Measurements from ENCODE around the gene MROH7. TPM values are rescaled to one million over a fixed set of nuclear protein-coding genes. Genes with fewer than 3 reads are reported as not detected.

MROH7 gene
- not detected in 2 replicates for total RNA-seq (2014; rRNA removed; shearing (Covaris generic))

DNA sequence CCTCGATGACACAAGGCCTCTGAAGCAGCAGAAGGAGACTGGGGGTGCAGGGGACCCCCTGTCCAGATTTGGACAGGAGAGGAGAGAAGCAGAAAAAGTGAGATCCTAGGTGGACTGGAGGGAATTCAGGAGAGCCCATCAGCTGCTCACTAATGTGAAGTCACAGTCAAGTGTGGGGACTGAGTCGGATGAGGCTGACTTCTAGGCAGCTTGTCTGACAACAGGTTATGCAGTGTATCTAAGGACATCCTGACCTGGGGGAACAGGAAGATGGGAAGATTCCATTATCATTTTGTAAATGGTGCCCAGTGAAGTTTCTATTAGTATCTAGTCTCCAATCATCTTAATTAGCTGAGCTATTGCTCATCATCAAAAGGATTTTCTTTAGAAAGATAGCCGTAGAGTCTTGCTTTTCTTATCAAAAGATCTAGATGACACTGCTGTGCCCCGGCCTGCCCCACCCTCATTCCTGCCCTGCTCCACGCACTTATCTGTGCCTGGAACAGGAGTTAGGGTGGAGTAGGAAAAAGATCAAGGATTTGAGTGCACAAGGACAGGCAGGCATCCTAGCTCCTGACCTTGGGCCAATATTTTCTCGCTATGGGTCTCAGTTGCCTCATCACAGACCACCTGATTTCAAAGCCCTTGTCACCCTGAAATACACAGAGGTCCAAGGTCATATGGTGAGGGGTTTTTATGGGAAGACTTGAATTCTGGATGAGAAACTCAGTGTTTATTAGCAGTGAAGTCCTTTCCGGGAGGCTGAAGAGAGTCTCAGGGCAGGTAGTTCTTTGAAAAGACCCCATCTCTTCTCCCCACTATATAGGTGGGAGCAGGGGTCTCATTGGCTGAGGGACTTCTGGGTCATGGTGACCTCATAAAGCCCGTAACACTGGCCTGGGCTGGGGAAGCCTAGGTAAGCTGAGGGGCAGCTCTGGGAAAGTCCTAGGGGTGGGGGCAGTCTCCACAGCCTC lies at the start of gene MROH7:
MROH7 (plus strand) TSS at position 924 of the 974 bp plus-strand sequence. CDS start 11,141 bp downstream, outside the sequence.
- DNase-seq (ENCODE audit: low spot score), result no peak

DNA sequence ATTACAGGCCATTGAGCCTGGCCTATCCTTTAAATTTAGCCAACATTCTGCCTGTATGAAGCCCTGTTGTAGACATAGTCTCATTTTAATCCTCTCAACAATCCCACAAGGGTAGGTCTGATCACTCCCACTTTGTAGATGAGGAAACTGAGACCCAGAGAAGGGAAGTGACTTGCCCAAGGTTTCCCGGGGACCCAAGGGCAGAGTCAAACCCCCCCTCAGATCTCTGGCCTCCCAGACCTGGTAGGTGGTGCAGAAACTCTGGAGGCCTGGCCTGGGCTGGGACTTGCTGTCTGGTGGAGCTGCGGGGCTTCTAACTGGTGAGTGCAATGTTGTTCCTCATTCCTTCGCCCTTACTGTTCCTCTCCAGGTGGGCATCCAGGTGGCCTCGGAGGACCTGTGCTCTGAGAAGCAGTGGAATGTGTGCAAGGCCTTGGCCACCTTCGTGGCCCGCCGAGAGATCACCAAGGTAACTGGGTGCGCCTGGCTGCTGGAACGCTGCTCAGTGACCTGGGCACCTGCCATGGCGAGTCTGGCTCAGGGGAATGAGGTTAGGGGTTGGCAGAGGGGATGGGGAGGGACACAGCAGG lies 47.9 kb upstream of the MROH7 start:
- no peak for DNase-seq (ENCODE audit: low spot score)

DNA sequence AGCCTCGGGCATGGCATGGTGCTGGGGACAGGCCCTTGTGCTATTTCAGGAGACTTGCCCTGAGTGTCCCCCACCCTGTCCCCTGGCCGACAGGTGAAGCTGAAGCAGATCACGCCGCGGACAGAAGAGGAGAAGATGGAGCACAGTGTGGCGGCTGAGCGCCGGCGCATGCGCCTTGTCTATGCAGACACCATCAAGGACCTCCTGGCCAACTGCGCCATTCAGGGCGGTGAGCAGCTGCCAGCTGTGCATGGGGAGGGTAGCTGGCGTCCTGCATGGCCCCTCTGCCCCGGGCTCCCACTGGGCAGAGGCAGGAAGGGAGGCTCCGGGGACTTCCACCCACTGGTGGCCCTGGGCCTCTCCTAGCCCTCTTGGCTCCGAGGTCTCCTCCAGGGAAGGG lies 47.1 kb upstream of the MROH7 start:
- DNase-seq (ENCODE audit: low spot score), result no peak

DNA sequence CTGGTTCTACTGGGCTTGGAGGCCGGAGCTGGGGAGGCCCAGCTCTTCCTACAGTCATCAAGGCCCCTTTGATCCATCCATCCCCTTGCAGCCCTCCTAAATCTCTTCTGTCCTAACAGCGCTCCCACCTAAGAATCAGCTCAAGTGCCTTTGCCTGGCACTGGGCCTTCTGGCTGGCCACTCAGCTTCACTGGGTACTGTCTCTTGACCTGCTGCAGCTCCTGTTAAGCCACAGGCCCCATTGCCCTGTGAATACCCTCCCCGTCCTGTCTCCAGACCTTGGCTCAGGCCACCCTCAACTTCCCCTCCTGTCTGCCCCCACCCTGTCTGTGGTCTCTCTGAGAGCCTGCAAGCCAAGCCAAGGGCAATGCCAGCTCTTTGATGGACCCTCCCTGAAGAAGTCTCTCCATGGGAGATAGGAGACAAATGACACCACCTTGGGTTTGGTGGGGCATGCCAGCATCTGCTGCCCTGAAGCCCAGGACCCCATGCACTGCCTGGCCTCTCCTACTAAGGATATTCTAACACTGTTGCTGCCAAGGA lies 45.6 kb upstream of the MROH7 start:
- no peak for DNase-seq (ENCODE audit: low spot score)

DNA sequence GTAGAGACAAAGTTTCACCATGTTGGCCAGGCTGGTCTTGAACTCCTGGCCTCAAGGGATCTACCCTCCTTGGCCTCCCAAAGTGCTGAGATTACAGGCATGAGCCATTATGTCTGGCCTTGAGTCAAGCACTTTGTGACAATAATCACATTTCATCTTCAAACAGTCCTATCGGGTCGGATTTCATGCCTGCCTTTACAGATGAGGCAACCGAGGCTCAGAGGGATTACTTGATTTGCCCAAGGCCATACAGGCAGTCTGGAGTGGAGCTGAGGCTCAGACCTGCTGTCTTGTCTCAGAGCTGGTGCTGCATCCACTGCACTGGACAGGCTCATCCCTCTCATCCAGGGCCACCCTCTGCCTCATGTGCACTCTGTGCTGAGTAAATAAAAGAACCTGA lies 44.8 kb upstream of the MROH7 start:
- no peak for DNase-seq (ENCODE audit: low spot score)

DNA sequence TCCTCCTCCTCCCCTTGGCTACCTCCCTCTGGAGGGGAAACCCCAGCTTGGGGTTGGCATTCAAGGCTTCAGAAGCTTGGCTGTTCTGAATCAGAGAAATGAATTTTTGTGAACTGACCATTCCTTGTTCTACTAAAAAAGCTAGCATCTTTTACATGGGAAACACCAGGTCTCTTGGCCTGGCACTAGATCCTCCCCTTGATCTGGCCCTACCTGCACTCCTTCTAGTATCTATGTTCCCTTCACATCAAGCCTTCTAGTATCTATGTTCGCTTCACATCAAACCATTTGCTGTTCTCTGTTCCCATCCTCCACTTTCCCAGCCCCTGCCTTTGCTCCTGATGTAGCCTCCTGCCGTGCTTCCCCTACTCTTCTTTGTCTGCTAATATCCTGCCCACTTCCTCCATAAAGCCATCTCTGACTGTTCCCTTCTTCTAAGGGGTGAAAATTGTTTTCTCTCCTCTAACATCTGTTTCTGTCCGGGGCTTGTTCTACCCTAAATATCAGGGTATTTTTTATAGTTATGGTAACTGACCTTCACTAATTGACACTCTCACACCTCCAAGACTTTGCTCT lies 44.0 kb upstream of the MROH7 start:
- no peak for DNase-seq (ENCODE audit: low spot score)

DNA sequence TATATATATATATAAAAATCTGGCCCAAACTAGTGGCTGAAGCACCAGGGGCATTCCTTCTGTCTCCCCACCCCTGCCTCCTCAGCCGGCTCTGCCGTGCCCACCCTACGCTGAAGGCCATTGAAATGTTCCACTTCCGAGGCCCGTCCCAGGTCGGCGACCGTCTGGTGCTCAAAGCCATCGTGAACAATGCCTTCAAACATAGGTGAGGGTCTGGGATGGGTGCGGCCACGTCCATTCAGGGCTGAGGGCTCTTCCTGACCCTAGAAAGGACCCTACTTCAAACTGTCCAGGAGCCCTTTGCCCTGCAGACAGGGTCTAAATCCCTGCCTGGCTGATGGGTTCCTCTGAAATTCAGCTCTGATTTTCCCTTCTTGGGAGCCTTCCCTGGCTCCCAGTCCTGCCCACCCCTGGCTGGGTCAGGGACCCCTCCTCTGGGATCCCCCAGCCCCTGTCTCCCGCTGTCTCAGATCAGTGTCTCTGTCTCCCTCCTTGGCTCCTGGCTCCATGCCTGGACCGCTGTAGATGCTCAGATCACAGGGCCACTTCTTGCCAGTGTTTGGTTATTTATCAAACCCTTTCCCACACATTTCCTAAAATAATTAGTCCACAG lies 42.3 kb upstream of the MROH7 start:
- DNase-seq (ENCODE audit: low spot score), result no peak

DNA sequence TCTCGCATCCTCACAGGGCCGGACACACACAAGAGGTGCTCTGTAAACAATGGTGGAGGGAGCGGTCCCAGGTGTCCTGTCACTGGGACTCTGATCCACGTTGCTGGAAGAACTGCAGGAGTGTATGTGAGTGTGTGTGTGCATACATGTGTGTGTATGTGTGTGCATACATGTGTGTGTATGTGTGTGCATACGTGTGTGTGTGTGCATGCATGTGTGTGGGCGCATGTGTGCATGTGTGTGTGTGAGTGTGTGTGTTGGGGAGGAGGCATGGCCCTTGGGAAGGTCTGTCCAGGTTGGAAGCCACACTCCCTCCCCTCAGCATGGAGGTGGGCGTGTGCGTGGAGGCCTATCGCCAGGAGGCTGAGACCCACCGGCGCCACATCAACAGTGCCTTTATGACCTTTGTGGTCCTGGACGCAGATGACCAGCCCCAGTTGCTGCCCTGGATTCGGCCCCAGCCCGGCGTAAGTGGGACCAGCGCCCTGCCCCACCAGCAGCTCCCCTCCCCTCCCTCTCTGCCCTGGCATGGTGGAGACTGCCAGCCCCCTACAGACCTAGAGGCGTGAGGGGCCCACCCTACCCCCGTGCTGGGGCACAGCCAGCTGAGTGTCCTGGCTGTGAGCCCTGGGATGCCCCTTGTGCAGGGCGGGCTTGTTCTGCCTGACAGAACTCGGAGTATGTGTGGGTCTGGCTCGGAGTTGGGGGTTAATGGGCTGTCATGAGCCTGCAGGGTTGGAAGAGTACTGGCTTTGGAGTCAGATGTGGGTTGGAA lies 40.5 kb upstream of the MROH7 start:
- no peak for DNase-seq (ENCODE audit: low spot score)

DNA sequence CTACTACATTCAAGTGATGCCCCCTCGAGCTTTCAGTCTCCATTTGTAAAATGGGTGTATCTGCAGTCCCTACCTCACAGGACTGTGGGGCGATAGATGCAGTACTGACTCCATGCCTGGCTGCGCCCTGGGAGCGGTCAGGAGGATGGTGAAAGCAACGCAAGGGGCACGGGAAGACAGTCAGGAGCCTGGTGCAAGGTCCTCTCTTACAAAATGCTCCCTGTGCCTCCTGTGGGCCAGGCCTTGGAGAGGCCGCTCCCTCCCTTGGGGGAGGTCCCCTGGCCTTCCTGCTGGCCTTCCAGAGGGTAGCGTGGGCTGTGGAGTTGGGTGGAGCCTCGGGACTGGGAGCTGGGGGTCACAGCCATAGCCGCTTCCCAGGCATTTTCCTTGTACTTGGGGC lies 39.9 kb upstream of the MROH7 start:
- no peak for DNase-seq (ENCODE audit: low spot score)

DNA sequence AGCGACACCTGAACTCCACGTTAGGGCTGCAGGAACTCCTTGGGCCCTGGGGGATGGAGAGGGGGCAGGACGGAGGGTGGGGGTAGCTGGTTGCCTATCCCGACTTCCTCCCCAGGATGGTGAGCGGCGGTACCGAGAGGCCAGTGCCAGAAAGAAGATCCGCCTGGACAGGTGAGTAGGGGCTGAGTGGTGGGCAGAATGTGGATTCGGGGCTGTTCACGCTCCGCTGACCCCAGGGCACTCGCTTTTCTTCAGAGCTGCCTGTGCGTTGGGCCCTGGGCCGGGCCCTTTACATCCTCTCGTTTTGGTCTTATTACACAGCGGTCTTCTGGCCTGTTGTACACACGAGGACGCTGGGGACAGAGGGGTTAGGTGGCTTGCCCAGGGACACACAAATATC lies 39.0 kb upstream of the MROH7 start:
- no peak for DNase-seq (ENCODE audit: low spot score)

DNA sequence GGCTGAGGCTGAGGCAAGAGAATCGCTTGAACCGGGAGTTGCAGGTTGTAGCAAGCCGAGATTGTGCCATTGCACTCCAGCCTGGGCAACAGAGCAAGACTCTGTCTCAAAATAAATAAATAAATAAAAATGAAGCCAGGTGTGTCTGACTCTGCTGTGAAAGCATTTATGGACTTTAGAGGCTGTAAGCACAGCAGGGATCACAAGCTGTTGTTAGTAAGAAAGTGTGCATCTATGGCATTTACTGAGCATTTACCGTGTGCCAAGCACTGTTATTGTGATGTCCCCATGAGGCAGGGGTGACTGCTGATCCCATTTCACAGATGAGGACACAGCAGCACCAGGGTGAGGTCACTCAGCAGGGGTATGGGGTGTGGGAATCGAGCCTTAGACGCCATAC lies 38.3 kb upstream of the MROH7 start:
- DNase-seq (ENCODE audit: low spot score), result no peak

DNA sequence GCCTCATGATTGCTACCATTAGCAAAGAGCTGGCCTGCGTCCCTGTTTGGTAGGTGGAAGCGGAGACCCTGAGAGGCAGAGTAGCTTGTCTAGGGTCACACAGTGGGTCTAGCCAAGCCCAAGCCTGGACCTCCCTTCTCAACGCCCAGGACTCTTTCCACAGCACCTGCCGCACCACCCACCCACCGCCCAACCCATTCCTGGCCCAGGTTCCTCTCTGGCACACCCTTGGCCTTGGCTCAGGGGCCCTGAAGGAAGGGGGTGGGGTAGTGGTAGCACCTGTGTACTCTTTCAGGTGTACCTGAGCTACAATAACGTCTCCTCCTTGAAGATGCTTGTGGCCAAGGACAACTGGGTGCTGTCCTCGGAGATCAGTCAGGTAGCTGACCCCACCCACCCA lies 37.5 kb upstream of the MROH7 start:
- no peak for DNase-seq (ENCODE audit: low spot score)

DNA sequence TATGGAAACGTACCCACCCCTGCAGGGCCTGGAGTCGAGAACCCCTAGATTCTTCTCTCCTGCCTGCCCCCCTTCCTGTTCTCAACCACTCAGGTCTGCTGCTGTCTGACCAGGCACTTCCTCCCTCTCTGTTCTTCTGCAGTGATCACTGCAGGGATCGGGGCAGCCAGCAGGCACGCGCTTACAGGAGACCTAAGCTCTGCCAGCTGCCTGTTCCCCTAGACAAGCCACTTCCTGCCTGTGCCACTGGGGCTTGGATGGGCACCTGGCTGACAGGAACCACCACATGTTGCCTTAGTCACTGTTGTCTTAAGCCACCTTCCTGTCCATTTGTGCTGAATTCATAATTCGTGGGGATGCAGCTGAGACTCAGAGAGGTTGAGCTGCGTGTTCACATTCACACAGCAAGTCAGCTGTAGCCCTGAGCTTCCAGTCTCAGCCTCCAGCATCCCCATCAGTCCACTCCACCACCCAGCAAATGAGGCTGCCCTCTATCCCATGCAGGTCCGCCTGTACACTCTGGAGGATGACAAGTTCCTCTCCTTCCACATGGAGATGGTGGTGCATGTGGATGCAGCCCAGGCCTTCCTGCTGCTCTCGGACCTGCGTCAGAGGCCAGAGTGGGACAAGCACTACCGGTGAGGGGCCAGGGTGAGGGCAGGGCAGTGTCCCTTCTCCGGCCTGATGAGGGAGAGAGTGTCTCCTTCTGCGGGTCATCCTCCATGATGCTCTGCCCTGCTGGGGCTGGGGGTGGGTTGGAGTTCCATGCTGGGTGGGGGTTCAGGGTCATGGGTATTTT lies 36.8 kb upstream of the MROH7 start:
- peak; percentile 59 for DNase-seq (ENCODE audit: low spot score)

DNA sequence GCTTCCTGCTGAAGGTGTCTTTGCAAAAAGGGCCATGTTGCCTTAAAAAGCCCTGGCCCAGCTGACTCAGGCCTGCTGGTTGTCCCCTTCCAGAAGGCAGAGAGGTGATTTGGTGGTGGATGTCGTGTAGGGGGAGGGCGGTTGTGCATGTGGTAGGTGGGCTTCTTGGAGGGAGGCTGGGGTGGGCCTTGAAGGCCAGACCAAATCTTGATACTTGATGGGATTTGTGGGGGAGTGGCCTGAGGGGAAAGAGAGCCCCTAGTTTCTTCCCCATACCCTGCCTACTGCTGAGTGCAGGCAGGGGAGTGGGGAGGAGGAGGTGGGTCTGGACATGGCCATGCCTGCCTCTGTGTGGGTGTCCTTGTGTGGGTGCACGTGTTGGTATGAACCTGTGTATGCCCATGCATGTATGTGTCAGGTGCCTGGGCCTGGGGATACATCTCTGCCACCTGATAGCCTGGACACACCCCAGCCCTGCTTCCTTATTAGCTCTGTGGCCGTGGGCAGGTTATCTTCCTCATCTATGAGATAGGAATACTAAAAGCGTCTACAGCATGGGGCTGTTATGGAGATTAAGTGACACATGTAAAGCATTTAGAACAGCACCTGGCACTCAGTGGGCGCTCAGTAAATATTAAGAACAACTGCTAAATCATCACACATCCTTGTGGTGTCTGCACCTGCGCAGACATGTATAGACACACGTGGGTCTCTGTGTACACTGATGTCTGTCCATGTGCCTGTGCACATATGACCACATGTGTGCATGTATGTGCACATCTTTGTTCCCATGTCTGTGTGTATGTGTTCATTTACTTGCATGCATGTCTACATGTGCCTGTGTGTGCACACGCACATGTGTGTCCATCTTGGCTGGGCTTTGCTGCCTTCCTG lies 35.2 kb upstream of the MROH7 start:
- DNase-seq (ENCODE audit: low spot score), result no peak

DNA sequence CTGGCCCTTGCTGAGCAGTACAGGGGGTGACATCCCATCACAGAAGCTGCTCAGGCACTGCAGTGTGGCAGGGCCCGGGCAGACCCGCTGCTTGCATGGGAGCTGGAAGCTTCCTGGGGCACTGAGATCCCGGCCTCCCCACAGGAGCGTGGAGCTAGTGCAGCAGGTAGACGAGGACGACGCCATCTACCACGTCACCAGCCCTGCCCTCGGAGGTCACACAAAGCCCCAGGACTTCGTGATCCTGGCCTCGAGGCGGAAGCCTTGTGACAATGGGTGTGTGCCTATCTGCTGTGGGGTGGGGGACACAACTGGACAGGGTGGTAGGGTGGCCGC lies 34.6 kb upstream of the MROH7 start:
- no peak for DNase-seq (ENCODE audit: low spot score)

DNA sequence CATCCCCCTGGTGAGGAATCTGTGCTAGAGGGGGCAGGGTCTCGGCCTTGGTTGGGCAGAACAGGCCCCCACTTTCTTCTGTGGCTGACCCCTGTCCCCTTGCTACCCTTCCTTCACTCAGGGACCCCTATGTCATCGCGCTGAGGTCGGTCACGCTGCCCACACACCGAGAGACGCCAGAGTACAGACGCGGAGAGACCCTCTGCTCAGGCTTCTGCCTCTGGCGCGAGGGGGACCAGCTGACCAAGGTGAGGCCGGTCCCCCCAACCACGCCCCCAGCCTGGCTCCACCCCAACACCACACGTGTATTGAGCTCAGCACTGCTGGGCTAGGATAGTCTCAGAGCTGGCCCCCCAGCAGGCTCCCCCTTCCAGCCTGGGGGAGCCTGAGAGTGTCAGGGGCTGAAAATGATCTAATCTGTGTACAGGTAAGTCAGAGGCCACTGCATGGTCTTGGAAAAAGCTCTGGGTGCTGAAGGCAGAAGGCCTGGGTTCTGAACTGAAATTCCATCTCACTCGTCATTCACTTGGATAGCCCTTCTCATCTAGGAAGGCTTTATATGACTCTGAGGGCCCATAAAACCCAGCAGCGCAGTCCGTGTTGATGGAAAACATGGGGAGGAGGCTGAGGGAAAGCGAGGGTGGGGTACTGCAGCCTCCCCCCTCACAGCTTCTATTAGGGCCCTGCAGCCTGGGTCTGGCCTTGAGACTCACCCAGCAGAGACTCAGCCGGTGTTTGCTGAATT lies 33.6 kb upstream of the MROH7 start:
- DNase-seq (ENCODE audit: low spot score), result no peak

DNA sequence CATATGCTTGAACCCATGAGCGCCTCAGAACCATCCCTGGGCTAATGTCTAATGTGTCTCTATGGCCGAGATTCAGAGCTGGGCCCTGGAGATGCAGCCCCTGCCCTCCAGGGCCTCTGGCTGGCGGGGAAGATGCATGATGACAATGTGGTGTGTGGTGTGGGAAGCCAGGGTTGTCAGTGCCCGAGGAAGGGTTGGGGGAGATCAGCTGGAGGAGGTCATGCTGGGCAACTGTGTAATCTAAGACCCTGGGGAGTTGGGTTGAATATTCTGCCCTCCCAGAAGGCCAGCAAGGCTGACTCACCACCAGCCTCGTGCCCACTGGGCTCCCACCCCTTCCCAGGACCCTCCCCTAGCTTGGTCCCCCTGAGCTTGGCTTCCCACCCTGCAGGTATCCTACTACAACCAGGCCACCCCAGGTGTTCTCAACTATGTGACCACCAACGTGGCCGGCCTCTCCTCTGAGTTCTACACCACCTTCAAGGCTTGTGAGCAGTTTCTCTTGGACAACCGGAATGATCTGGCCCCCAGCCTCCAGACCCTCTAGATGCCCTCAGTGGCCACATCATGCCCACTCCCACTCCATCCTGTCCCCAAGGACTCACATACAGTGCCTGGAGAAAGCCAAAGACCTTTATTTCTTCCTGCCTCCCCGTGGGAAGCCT lies 32.9 kb upstream of the MROH7 start:
- DNase-seq (ENCODE audit: low spot score), result no peak

DNA sequence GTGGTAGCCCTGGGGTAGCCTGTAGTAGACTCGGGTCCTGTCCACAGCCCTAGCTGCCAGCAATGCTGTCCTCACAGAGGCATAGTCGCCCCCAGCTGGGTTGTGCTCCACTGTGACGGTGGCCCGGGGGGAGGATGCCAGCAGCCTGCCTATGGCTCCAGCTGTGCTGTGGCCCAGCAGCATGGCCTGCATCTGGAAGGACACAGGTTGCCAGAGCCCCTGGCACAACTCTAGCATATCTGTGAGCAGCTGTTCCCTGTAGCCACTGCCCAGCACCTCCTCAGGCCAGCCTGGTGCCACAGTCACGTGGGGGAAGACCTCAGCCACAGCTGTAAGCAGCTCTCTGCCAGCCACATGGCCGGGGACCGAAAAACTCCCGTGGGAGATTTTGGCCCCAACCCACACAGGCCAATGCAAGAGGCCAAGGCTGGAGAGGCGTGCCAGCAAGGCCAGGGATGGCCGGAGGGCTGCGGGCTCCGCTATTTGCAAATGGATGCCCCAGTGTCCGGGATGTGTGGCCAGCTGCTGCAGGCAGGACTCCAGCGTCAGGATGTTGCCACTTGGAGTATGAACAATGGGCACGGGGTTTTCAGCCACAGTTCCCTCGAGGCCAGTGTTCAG lies 32.2 kb upstream of the MROH7 start:
- DNase-seq (ENCODE audit: low spot score), result no peak

All from H4 (cell line).